MM.1S (cell line): Measurements from ENCODE around the gene GGTA1.

Source experiments
- CTCF ChIP-seq: fragments of 300-600 bp; sonication (generic); IDR thresholded peaks from 2 replicates; pipeline ENCODE4 v1.5.1; 2016; ENCODE audit warnings: antibody characterized with exemption, low read length, mixed read lengths
- EZH2 ChIP-seq: fragments of 300-600 bp; sonication (generic); optimal IDR thresholded peaks from 2 replicates; pipeline ENCODE3; 2017; ENCODE audit warnings: low read depth, mild to moderate bottlenecking, antibody characterized with exemption, low read length, mixed read lengths

- TF ChIP-seq CTCF (no peak), EZH2 (no peak)
Observed at GRCh38 chr9:121424024-121424432, 75.6 kb downstream of the GGTA1 start.
